Epithelial cell of esophagus (primary cell): ENCODE results near the gene KCNJ10.

ENCODE experiments used
- DNase-seq: peaks from one replicate; pipeline ENCODE4 v3.0.0; 2010; ENCODE audit warnings: low read depth
- H3K4me3 ChIP-seq: 2 replicates; pipeline ENCODE4 v1.5.1; 2011; ENCODE audit warnings: mild to moderate bottlenecking, low read length, control low read depth
- TF ChIP-seq, protein P1 (sequence below): IDR thresholded peaks from 2 replicates; pipeline ENCODE4 v1.5.1; 2011; ENCODE audit warnings: low read depth, mild to moderate bottlenecking, low read length, control low read depth, inconsistent platforms; ENCODE audit not compliant: insufficient read depth; ENCODE audit errors: missing control alignments

KCNJ10 gene

DNA sequence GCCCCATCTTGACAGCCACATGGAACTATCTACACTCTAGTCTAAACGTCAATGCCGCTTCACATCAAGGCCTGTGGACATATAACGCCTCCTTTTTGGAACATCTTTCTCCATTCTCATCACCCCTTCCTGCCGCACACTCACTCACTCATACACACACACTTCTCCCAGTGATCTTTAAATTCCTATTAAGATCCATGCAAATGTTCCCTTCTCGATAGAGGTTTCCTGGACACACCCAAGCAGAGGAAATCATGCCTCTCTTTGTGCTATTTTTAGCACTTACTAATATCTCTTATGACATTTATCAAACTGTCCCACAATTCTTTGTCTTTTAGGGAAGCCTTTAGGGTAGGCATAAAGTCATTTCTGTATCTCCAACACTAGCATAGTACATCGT, 87.7 kb downstream of the KCNJ10 start:
- TF ChIP-seq, protein P1, sequence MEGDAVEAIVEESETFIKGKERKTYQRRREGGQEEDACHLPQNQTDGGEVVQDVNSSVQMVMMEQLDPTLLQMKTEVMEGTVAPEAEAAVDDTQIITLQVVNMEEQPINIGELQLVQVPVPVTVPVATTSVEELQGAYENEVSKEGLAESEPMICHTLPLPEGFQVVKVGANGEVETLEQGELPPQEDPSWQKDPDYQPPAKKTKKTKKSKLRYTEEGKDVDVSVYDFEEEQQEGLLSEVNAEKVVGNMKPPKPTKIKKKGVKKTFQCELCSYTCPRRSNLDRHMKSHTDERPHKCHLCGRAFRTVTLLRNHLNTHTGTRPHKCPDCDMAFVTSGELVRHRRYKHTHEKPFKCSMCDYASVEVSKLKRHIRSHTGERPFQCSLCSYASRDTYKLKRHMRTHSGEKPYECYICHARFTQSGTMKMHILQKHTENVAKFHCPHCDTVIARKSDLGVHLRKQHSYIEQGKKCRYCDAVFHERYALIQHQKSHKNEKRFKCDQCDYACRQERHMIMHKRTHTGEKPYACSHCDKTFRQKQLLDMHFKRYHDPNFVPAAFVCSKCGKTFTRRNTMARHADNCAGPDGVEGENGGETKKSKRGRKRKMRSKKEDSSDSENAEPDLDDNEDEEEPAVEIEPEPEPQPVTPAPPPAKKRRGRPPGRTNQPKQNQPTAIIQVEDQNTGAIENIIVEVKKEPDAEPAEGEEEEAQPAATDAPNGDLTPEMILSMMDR: no peak
- no peak for DNase-seq
- H3K4me3 ChIP-seq: no peak overlapping the region

DNA sequence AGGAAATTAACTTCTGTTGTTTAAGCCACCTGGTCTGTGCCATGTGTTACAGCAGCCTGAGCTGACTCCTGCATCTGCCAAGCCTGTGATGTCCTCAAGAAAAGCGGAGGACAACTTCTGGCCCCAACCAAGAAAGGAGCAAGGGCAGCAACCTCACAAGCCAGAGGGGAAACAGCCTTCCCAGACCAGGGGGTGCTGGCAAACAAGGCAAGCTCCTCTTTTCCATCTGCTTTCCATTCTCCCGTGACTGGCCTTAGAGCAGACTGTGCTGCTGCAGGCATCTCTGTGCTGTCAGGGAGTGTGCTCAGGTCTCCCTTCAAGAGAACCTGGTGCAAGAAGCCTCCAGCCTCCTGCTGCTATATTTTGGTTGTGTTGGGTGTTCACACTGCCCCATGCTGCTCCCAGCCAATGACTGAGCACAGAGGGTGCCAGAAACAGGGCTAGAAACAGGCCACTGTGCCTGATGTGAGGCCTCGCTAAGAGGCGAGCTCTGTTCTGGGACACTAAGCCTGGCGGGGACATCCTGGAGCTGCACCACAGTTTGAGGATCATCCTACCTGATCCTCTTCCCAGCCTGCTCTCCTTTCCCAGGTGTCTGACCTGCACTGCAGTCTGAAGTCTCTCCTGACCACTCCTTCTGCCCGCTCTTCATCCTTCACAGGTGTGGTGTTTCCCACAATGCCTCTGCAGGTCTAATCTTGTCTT, 88.5 kb downstream of the KCNJ10 start:
- TF ChIP-seq, protein P1: no peak
- no peak for DNase-seq
- H3K4me3 ChIP-seq: no peak overlapping the region

DNA sequence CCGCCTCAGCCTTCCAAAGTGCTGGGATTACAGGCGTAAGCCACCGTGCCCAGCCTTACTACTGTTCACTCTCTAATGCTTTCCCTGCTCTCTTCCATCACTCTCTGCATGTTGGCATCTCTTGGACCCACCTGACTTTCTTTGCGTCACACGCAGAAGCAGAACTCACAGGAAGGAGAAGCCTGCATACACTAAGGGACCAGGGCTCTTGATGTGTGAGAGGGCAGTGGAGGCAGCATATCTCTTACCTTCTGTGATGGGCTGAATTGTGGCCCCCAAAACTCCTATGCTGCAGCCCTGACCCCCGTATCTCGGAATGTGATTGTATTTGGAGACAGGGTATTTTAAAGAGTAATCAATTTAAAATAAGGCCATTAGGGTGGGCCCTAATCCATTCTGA, 89.2 kb downstream of the KCNJ10 start:
- no peak overlapping the region for H3K4me3 ChIP-seq
- DNase-seq: no peak
- TF ChIP-seq, protein P1: no peak

DNA sequence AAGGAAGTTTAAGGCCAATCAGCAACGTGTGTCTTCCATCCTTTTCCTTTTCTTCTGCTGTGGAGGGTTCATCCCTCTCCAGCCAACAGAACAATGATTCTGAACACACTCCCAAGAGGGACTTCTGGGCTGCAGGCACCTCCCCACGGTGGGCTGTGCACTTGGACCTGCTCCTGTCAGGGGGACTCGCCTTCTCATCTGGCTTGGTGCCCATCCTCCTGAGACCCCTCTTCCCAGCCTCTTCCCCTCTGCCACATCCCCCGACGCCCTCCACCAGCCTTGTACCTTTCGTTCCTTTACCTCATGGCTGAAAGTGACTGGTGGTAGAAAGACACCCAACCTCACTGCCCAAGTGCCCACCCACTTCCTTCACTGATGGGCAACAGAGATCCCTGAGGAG, 89.9 kb downstream of the KCNJ10 start:
- TF ChIP-seq, protein P1: no peak

DNA sequence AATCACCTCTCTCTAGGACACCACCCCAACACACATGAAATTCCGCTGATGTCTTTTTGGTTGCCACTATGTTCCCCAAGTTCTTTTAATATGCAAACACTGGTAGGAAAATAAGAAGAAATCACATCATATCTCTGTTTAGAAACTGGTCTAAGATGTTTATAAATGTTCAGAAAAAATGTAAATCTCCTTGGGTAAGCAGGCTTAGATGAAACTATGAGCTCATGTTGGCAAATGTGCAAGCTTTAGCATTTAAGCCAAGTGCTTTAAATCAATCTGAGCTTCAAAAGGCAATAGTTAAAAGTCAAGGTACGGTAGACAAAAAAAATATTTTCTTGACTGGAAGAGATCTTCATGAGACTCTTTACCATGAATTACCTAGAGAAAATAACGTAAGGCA, 90.7 kb downstream of the KCNJ10 start:
- DNase-seq: no peak
- TF ChIP-seq, protein P1: no peak
- no peak overlapping the region for H3K4me3 ChIP-seq

More for the DNA sequence above, 89.9 kb downstream of the KCNJ10 start:
- H3K4me3 ChIP-seq: no peak overlapping the region
- no peak for DNase-seq

DNA sequence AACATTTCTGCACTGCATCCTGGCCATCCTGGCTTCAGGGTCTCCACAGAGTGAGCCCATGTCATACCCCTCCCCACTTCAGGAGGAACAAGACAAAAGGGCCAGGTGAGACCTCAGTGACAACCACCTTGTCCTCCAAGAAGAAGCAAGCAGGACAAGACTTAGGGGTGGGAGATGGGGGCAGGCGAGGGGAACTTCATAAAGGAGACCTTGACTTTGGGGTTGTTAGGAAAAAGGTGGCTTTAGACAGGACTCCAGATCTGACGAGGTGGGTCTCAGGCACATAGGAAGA, 91.9 kb downstream of the KCNJ10 start:
- H3K4me3 ChIP-seq: no peak overlapping the region
- TF ChIP-seq, protein P1: no peak

DNA sequence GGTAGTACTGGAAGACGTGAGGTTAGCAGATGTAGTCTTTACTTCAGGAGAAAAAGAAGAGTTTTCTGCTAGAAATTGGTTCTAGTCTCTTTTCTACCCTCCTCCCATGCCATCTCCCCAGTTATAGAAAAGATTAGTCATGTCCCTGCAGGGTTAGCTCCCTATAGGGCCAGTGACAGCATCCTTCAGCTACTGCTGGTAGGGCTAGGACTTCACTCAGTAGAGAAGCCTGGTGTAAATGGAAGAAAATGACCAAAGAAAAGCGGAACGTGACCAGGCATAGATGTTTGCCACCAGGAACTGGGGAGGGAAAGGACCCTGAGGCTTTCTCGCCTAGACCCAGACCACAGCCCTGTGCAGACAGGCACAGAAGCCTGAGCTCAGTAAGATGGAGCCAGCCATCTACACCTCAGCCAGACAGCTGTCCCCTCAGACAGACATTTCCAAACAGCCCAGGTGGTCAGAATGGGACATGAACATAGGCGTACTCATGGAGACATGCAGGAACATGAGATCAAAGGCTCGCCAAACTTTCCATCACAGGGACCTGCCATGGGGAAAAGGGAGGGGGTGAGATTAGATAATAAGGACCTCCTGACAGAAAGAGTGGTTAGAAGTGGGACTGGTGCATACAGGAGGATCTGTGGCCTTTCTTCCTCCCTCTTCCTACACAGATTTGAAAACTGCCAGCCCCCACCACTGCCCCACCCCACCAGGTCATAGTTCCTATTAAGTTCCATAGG, 92.4 kb downstream of the KCNJ10 start:
- no peak overlapping the region for H3K4me3 ChIP-seq
- no peak for DNase-seq
- TF ChIP-seq, protein P1: no peak

More for the DNA sequence above, 91.9 kb downstream of the KCNJ10 start:
- no peak for DNase-seq
